Stimulated activated CD8-positive, alpha-beta memory T cell treated with anti-CD3 and anti-CD28 coated beads, Interleukin-7, amount 100 ng/mL, for 24 hours (primary cell): ENCODE results near the gene CACNA1D.
"Not testable (repeated sequence)": the region's sequence is repeated elsewhere in the genome, so short reads cannot be mapped to it uniquely, and the experiment has no call there.

ENCODE experiments used
- DNase-seq: peaks from one replicate; pipeline ENCODE4 v3.0.0-alpha.2; 2020; ENCODE audit warnings: low read depth

Gene CACNA1D

GRCh38 chr3:53493963-53494791, at the start of gene CACNA1D:
Gene CACNA1D (plus strand): TSS chr3:53494611. CDS start chr3:53495167, 556 bp downstream.
- DNase-seq = no peak

- no peak for DNase-seq
These were observed 37.3 kb upstream of the CACNA1D start for GRCh38 chr3:53457068-53457467.

- DNase-seq = no peak
These were observed 34.1 kb upstream of the CACNA1D start for GRCh38 chr3:53460326-53460725.

GRCh38 chr3:53464424-53464823, 30.0 kb upstream of the CACNA1D start:
- DNase-seq = no peak

GRCh38 chr3:53469758-53470157, 24.7 kb upstream of the CACNA1D start:
- DNase-seq = not testable (repeated sequence)

- no peak for DNase-seq
These were observed 21.0 kb upstream of the CACNA1D start for GRCh38 chr3:53473422-53473821.

- not testable (repeated sequence) for DNase-seq
These were observed 18.0 kb upstream of the CACNA1D start for GRCh38 chr3:53476372-53476771.

- DNase-seq = not testable (repeated sequence)
These were observed 16.7 kb upstream of the CACNA1D start for GRCh38 chr3:53477689-53478088.

GRCh38 chr3:53478166-53478830, 16.1 kb upstream of the CACNA1D start:
- DNase-seq = no peak

GRCh38 chr3:53478921-53479664, 15.3 kb upstream of the CACNA1D start:
- DNase-seq = no peak

GRCh38 chr3:53482227-53482626, 12.2 kb upstream of the CACNA1D start:
- DNase-seq = no peak

- DNase-seq = no peak
These were observed 10.6 kb upstream of the CACNA1D start for GRCh38 chr3:53483821-53484220.

GRCh38 chr3:53484984-53485383, 9.4 kb upstream of the CACNA1D start:
- no peak for DNase-seq

- DNase-seq = no peak
These were observed 8.6 kb upstream of the CACNA1D start for GRCh38 chr3:53485675-53486403.

GRCh38 chr3:53486961-53487654, 7.3 kb upstream of the CACNA1D start:
- DNase-seq = no peak

- no peak for DNase-seq
These were observed 5.0 kb upstream of the CACNA1D start for GRCh38 chr3:53489386-53489785.

- no peak for DNase-seq
These were observed 4.5 kb upstream of the CACNA1D start for GRCh38 chr3:53489787-53490458.

GRCh38 chr3:53490459-53490968, 3.9 kb upstream of the CACNA1D start:
- DNase-seq = no peak

GRCh38 chr3:53491276-53491675, 3.1 kb upstream of the CACNA1D start:
- DNase-seq = no peak

- no peak for DNase-seq
These were observed 832 bp upstream of the CACNA1D start for GRCh38 chr3:53493595-53493962.

- DNase-seq = no peak
These were observed 722 bp downstream of the CACNA1D start for GRCh38 chr3:53495146-53495519.
